ENCODE data around the gene SYT17.

The SYT17 gene

DNA sequence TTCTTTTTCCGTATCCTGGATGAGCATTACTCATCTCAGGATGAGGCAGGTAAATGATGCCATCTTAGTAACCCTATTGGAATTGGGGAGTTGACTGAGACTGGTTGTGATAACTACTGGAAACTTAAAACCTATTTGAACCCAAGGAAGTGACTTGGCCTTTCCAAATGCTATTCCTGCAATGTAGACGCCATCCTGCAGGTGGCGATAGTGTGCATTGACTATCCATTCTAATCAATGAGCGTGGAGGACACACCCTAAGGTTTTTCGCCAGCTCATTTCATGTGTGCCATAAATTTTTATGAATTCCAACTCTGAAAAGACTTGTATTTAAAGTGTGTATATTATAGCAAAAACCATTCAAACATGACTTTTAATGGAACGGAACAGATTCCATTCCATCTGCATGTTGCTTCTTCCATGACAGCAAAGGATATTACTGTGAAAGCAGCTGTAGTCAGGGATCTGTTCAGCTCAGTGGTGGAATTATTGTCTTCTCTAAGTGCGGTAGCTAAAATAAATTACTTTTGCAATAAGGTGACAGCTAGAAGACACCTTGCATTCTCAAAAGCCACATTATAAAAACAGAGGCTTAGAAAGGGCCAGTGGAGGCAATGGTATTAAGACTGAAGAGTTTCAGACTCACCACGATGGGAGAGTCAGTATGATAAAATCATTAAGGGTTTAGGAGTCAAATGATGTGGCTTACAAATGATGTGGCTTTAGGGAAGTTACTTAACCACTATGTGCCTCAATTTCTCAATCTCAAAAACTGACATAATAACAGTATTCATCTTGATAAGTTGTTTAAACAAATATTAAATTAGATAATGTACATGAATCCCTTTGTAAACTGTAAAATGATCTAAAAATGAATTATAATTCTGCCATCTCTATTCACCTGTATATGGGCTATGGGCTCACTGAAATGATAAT is 55.5 kb downstream of the SYT17 start:
- no peak for DNase-seq

DNA sequence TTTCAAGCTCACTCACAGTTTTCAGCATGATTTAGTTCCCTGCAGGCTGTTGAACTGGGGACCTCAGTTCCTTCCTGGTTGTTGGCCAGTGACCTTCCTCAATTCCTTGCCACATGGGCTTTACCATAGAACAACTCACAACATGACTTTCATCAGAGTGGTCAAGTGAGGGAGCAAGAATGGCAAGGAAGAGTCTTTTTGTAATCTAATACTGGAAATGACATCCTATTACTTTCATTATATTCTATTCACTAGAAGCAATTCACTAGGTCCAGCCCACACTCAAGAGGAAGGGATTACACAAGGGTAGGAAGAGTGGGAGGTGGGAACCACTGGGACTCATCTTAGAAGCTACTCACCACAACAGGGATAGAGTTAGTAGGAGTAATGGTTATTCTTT is 57.6 kb downstream of the SYT17 start:
- no peak for DNase-seq

GRCh38 chr16:19227643-19228042 is 59.6 kb downstream of the SYT17 start:
- no peak for DNase-seq

GRCh38 chr16:19228052-19228451 is 60.0 kb downstream of the SYT17 start:
- DNase-seq: no peak

DNA sequence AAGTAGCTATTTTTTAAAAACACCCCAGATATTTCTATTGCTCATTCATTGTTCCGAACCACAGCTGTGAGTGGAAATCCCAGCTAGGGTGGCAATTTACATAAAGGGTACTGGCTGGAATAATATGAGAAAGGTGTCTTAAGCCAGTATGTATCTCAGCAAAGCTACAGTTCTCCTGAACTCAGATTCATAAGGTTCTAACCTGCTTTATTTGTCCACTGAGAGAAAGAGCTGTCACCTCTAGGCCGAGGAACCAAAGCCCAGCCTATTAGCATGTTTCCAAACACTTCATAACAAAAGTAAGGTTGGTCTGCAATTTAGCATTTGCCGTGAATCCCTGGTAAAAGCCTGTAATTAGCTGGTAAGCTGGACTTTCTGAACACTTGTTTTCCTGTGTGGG is 60.5 kb downstream of the SYT17 start:
- no peak for DNase-seq

- DNase-seq: no peak
These were observed 62.5 kb downstream of the SYT17 start for GRCh38 chr16:19230575-19230974.

DNA sequence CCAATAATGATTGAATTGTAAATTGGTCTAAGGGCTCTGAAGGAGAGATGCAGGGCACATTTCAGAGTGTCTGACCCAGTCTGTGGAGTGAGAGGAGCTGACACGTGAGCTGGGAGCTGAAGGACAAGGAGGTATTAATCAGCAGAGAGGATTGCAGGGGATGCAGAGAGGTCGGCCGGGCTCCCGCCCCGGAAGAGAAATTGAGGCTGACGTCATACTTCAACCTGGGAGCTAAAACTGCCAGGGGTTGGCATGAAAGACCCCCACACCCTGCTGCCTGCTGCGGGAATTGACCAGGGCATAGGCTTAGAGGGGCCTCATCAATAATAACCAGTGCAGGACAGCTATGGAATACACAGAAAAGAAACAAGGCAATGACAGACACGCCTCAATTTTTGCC is 63.8 kb downstream of the SYT17 start:
- no peak for DNase-seq

GRCh38 chr16:19232988-19233387 is 64.9 kb downstream of the SYT17 start:
- no peak for DNase-seq

DNA sequence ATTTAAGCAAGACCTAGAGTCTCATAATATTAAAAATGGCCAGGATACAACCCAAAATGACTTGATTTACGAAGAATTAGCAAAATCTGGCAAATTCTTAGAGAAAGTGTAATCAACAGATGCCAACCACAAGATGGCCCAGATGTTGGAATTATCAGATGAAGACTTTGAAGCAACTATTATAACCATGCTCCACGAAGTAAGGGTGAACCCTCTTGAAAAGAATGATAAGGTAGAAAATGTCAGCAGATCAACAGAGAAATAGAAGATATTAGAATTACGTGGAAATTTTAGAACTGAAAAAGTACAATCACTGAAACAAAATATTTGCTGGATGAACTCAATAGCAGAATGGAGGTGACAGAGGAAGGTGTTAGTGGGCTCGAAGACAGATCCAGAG is 67.4 kb downstream of the SYT17 start:
- no peak for DNase-seq

- no peak for DNase-seq
These were observed 67.8 kb downstream of the SYT17 start for GRCh38 chr16:19235886-19236285.

GRCh38 chr16:19236561-19237209 is 68.6 kb downstream of the SYT17 start:
- DNase-seq: no peak

DNA sequence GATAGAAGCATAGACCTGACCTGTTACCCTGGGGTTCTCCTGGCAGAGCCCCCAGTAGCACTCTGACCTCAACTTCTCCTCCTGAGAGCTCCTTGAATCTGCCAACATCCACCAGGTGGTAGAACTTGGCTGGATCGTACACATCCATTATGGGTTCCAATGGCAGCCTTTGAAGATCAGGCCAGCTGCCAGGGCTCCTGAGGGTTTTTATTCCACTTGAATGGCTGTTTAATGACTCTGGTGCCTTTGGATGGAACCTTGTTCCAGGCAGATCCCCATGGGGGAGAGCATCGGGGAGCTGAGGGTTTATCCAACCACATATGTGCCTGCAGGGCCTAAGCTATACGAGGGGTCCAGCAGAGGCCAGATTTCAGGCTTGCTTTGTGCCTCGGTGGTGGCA is 70.4 kb downstream of the SYT17 start:
- peak; percentile 92 for DNase-seq

DNA sequence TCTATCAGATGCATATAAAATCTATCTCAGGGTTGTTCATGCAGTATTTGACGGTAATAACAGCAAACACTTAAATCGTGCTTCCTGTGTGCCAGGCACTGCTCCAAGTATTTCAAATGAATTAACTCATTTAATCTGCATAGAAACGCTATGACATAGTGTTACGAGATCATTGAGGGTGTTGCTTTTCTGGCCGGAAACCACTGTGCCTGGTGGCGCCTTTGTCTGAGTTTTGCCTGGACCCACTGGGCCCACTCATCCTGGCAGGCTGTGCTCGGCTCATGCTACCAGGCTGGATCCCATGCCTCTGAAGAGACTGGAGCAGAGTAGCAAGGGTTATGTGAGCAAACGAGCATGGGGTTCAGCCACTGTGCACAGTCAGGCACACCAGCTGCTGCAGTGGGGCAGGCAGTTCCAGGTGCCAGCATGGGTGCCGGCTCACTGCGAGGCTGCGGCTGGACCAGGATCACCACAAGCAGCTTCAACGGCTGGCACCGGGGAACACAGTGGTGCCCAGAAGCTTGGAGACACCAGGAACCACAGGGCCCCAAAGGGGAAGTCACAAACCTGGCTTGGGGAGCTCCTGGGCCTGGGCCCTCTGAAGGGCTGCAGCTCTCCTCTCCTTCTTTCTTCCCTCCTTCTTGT is 71.6 kb downstream of the SYT17 start:
- DNase-seq: peak; percentile 17

- DNase-seq: no peak
These were observed 72.5 kb downstream of the SYT17 start for GRCh38 chr16:19240494-19240893.

DNA sequence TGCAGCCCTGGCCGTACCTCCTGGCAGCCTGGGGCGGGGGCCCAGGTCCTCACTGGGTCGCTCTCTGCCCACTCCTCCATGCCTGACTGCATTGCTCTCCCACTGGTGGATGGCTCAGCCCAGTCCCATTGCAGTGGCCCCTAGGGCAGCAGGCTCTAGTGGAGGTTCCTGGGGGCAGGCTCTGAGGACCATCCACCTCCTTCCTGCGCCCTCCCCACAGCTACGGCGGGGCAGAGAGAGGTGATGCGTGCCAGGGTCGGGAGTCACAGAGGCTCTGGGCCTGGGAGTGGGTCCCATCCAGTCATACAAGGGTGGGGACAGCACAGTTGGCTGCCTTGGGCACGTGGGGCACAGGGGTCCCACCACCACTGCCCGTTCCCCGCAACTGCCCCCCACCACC is 73.5 kb downstream of the SYT17 start:
- no peak for DNase-seq

GRCh38 chr16:19242186-19242585 is 74.1 kb downstream of the SYT17 start:
- no peak for DNase-seq

DNA sequence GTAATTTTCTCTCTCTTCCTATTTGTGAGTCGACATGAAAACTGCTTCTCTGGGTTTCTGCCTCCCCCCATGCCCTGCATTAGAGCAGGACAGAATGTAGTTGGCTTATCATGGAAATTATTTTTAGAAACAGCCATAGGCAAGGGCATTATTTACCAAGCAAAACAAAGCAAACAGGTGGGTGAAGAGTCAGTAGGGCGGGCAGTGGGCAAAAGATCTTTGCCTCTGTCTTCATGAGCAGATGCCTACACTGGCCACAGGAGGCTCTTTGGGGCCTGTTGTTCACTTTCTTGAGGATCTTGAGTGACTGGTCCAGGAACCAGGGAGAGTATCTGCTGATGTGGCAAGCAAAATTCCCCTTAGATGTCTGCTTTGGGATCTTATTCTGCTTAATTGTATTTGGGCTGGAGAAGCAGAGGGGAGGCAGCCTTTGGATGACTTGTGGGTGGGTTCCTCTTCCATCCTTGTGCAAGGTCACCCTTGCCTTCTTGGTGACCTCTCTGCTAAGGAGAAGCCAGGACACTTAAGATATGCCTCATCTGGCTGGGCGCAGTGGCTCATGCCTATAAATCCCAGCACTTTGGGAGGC is 75.0 kb downstream of the SYT17 start:
- no peak for DNase-seq

- peak; percentile 93 for DNase-seq
These were observed 77.4 kb downstream of the SYT17 start for GRCh38 chr16:19245326-19245925.

DNA sequence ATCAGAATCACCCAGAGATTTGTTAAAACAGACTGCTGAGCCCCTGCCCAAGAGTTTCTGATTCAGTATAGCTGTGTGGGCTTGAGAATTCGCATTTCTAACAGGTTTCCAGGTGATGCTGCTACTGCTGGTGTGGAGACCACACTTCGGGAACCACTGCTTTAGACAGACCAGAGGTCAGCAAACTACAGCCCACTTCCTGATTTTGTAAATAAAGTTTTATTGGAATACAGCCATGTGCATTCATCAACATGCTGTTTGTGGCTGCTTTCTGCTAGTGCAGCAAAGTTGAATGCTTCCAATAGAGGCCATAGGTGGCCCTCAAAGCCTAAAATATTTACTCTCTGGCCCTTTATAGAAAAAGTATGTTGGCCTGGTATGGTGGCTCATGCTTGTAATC is 84.9 kb downstream of the SYT17 start:
- no peak for DNase-seq

- DNase-seq: no peak
These were observed 86.6 kb downstream of the SYT17 start for GRCh38 chr16:19254611-19255010.

- DNase-seq: no peak
These were observed 96.2 kb downstream of the SYT17 start for GRCh38 chr16:19264123-19264673.

GRCh38 chr16:19265380-19265930 is 97.4 kb downstream of the SYT17 start:
- no peak for DNase-seq
